RWPE2 (cell line): ENCODE measurements around the gene FHOD3.

Experiments
- ATAC-seq: fragments of 200-7000 bp; cut with Tn5 transposase; 3 replicates; pipeline ENCODE4 v1.9.1; 2021; ENCODE audit warnings: low read depth
- DNase-seq: peaks from one replicate; pipeline ENCODE4 v3.0.0-alpha.2; 2020; ENCODE audit warnings: low spot score
- H3K27ac ChIP-seq: fragments of 450-650 bp; 2 replicates; pipeline ENCODE4 v1.5.1; 2017; ENCODE audit warnings: mild to moderate bottlenecking; ENCODE audit not compliant: poor library complexity, severe bottlenecking
- H3K27me3 ChIP-seq: fragments of 250-450 bp; sonication (Bioruptor Pico); 2 replicates; pipeline ENCODE4 v1.5.1; 2021; ENCODE audit warnings: mild to moderate bottlenecking, moderate library complexity; ENCODE audit not compliant: insufficient read depth, poor library complexity, severe bottlenecking
- H3K36me3 ChIP-seq: fragments of 250-450 bp; sonication (Bioruptor Pico); 2 replicates; pipeline ENCODE4 v1.5.1; 2020; ENCODE audit warnings: low read depth, mild to moderate bottlenecking, moderate library complexity
- H3K4me1 ChIP-seq: fragments of 250-450 bp; sonication (Bioruptor Pico); 2 replicates; pipeline ENCODE4 v1.5.1; 2021; ENCODE audit warnings: mild to moderate bottlenecking, moderate library complexity; ENCODE audit not compliant: insufficient read depth, poor library complexity, severe bottlenecking
- H3K4me3 ChIP-seq: fragments of 250-450 bp; sonication (Bioruptor Pico); 2 replicates; pipeline ENCODE4 v1.5.1; 2021; ENCODE audit warnings: mild to moderate bottlenecking, moderate library complexity; ENCODE audit not compliant: severe bottlenecking
- H3K9me3 ChIP-seq: fragments of 250-450 bp; sonication (Bioruptor Pico); 2 replicates; pipeline ENCODE4 v1.5.1; 2021; ENCODE audit warnings: mild to moderate bottlenecking, moderate library complexity; ENCODE audit not compliant: severe bottlenecking
- TF ChIP-seq, protein P1 (sequence below): fragments of 450-650 bp; IDR thresholded peaks from one replicate; pipeline ENCODE4 v1.5.1; 2017; ENCODE audit warnings: mild to moderate bottlenecking, moderate library complexity; ENCODE audit not compliant: poor library complexity, severe bottlenecking

FHOD3 gene

GRCh38 chr18:36580266-36580665 is 282.8 kb downstream of the FHOD3 start:
- Histone ChIP-seq H3K4me1 (peaks cover 34% of the 10 kb centered on the region), H3K27ac (peak overlapping the region; percentile 93), H3K27me3 (no peaks in the 10 kb centered on the region), H3K4me3 (no peak overlapping the region), H3K9me3 (no peaks in the 10 kb centered on the region), H3K36me3 (peaks cover 10% of the 10 kb centered on the region; the same call in 1 of the 2 replicates)
- DNase-seq, result no peak
- TF ChIP-seq, protein P1, sequence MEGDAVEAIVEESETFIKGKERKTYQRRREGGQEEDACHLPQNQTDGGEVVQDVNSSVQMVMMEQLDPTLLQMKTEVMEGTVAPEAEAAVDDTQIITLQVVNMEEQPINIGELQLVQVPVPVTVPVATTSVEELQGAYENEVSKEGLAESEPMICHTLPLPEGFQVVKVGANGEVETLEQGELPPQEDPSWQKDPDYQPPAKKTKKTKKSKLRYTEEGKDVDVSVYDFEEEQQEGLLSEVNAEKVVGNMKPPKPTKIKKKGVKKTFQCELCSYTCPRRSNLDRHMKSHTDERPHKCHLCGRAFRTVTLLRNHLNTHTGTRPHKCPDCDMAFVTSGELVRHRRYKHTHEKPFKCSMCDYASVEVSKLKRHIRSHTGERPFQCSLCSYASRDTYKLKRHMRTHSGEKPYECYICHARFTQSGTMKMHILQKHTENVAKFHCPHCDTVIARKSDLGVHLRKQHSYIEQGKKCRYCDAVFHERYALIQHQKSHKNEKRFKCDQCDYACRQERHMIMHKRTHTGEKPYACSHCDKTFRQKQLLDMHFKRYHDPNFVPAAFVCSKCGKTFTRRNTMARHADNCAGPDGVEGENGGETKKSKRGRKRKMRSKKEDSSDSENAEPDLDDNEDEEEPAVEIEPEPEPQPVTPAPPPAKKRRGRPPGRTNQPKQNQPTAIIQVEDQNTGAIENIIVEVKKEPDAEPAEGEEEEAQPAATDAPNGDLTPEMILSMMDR, result no peak
- peak; percentile 43; the same call in 2 of the 3 replicates for ATAC-seq

GRCh38 chr18:36580874-36581750 is 283.6 kb downstream of the FHOD3 start:
- TF ChIP-seq, protein P1, result no peak
- no peak overlapping the region for H3K4me3 ChIP-seq
- peak overlapping the region; percentile 93 for H3K27ac ChIP-seq
- peaks cover 10% of the 10 kb centered on the region; the same call in 1 of the 2 replicates for H3K36me3 ChIP-seq
- no peaks in the 10 kb centered on the region for H3K9me3 ChIP-seq
- H3K27me3 ChIP-seq, result no peaks in the 10 kb centered on the region
- ATAC-seq (peak; percentile 95), DNase-seq (no peak)
- peaks cover 34% of the 10 kb centered on the region for H3K4me1 ChIP-seq

GRCh38 chr18:36582988-36583745 is 285.7 kb downstream of the FHOD3 start:
- Histone ChIP-seq H3K9me3 (no peaks in the 10 kb centered on the region), H3K4me1 (peaks cover 35% of the 10 kb centered on the region), H3K36me3 (peaks cover 4% of the 10 kb centered on the region; the same call in 1 of the 2 replicates), H3K27ac (no peak overlapping the region), H3K4me3 (no peak overlapping the region), H3K27me3 (no peaks in the 10 kb centered on the region)
- ATAC-seq (no peak), DNase-seq (no peak)
- TF ChIP-seq, protein P1, result no peak

DNA sequence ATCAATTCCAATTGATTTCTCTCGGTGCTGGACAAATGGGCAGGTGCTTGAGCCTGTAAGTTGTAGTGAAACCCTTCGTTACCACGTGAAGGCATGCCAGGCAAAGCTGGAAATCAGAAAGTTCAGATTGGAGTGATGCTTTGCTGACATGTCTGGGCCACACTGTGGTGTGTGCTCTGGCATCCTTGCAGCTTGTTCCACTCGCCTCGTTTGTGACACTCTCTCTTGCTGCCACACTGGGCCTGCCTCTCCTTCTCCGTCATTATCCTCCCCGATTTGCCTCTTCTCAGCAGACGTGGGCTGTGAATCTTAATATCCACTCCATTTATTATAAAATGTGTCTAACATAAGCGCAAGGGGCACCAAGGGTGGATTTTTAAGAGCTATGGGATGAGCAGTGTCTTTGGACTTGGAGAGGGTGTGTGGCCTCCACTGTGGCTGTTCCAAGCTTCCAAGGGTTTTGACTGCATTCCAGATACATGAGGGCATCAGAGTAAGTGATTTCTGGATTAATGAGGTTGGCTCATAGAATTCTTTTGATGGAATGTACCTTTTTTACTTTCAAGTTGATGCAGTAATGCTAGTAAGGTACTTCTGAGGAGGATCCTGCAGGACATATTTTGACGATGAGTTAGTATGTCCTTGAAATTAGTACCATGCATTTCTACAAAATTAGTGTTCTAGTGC is 292.5 kb downstream of the FHOD3 start:
- Histone ChIP-seq H3K9me3 (no peaks in the 10 kb centered on the region), H3K36me3 (no peaks in the 10 kb centered on the region), H3K27me3 (no peaks in the 10 kb centered on the region), H3K4me1 (peaks cover 41% of the 10 kb centered on the region), H3K27ac (peak overlapping the region; percentile 93), H3K4me3 (no peak overlapping the region)
- TF ChIP-seq, protein P1, result no peak
- DNase-seq, result no peak
- ATAC-seq, result peak; percentile 85
